ENCODE results near the gene GP2. TPM values are rescaled to one million over a fixed set of nuclear protein-coding genes. Genes with fewer than 3 reads are reported as not detected.
"Not testable (repeated sequence)": the region's sequence is repeated elsewhere in the genome, so short reads cannot be mapped to it uniquely, and the experiment has no call there.

GP2 gene
- total RNA-seq, 1 experiment from 2014 or later: not detected

GRCh38 chr16:20320178-20320577 lies 7.1 kb downstream of the GP2 start:
- no peaks in the 10 kb centered on the region for H3K27me3 ChIP-seq (replicated peaks)
- DNase-seq (ENCODE audit: low read depth in 1 of 2, low spot score in 2 of 2): no peak
- H3K4me1 ChIP-seq (replicated peaks): no peaks in the 10 kb centered on the region
- H3K9me3 ChIP-seq (replicated peaks): no peaks in the 10 kb centered on the region
- no peak overlapping the region for H3K4me3 ChIP-seq
- H3K36me3 ChIP-seq: no peaks in the 10 kb centered on the region
- H3K27ac ChIP-seq: no peak overlapping the region

GRCh38 chr16:20319406-20319805 lies 7.9 kb downstream of the GP2 start:
- Histone ChIP-seq H3K27me3 (replicated peaks) (no peaks in the 10 kb centered on the region), H3K27ac (no peak overlapping the region), H3K4me1 (replicated peaks) (no peaks in the 10 kb centered on the region), H3K9me3 (replicated peaks) (no peaks in the 10 kb centered on the region), H3K36me3 (no peaks in the 10 kb centered on the region), H3K4me3 (no peak overlapping the region)
- DNase-seq (ENCODE audit: low read depth in 1 of 2, low spot score in 2 of 2): no peak

GRCh38 chr16:20318437-20318836 lies 8.9 kb downstream of the GP2 start:
- Histone ChIP-seq H3K9me3 (replicated peaks) (no peaks in the 10 kb centered on the region), H3K36me3 (no peaks in the 10 kb centered on the region), H3K27me3 (replicated peaks) (no peaks in the 10 kb centered on the region), H3K27ac (no peak overlapping the region), H3K4me3 (no peak overlapping the region), H3K4me1 (replicated peaks) (no peaks in the 10 kb centered on the region)
- DNase-seq (ENCODE audit: low read depth in 1 of 2, low spot score in 2 of 2): no peak

- no peaks in the 10 kb centered on the region for H3K27me3 ChIP-seq (replicated peaks)
- H3K9me3 ChIP-seq (replicated peaks): no peaks in the 10 kb centered on the region
- H3K36me3 ChIP-seq: no peaks in the 10 kb centered on the region
- no peak overlapping the region for H3K4me3 ChIP-seq
- H3K4me1 ChIP-seq (replicated peaks): no peaks in the 10 kb centered on the region
- no peak for DNase-seq (ENCODE audit: low read depth in 1 of 2, low spot score in 2 of 2)
- no peak overlapping the region for H3K27ac ChIP-seq
These were observed 9.3 kb downstream of the GP2 start for GRCh38 chr16:20318006-20318405.

GRCh38 chr16:20317117-20317516 lies 10.2 kb downstream of the GP2 start:
- Histone ChIP-seq H3K4me3 (no peak overlapping the region), H3K36me3 (no peaks in the 10 kb centered on the region), H3K27me3 (replicated peaks) (no peaks in the 10 kb centered on the region), H3K4me1 (replicated peaks) (no peaks in the 10 kb centered on the region), H3K27ac (no peak overlapping the region), H3K9me3 (replicated peaks) (no peaks in the 10 kb centered on the region)
- DNase-seq (ENCODE audit: low read depth in 1 of 2, low spot score in 2 of 2): no peak

- Histone ChIP-seq H3K27me3 (replicated peaks) (no peaks in the 10 kb centered on the region), H3K4me3 (no peak overlapping the region), H3K4me1 (replicated peaks) (no peaks in the 10 kb centered on the region), H3K27ac (no peak overlapping the region), H3K9me3 (replicated peaks) (no peaks in the 10 kb centered on the region), H3K36me3 (no peaks in the 10 kb centered on the region)
- no peak for DNase-seq (ENCODE audit: low read depth in 1 of 2, low spot score in 2 of 2)
These were observed 10.6 kb downstream of the GP2 start for GRCh38 chr16:20316715-20317114.

- Histone ChIP-seq H3K4me1 (replicated peaks) (no peaks in the 10 kb centered on the region), H3K9me3 (replicated peaks) (no peaks in the 10 kb centered on the region), H3K27ac (no peak overlapping the region), H3K27me3 (replicated peaks) (no peaks in the 10 kb centered on the region), H3K4me3 (no peak overlapping the region), H3K36me3 (no peaks in the 10 kb centered on the region)
- DNase-seq (ENCODE audit: low read depth in 1 of 2, low spot score in 2 of 2): no peak
These were observed 11.5 kb downstream of the GP2 start for GRCh38 chr16:20315764-20316163.

GRCh38 chr16:20314575-20314974 lies 12.7 kb downstream of the GP2 start:
- no peak for DNase-seq (ENCODE audit: low read depth in 1 of 2, low spot score in 2 of 2)
- H3K36me3 ChIP-seq: no peaks in the 10 kb centered on the region
- H3K27ac ChIP-seq: no peak overlapping the region
- H3K4me3 ChIP-seq: no peak overlapping the region
- no peaks in the 10 kb centered on the region for H3K27me3 ChIP-seq (replicated peaks)
- no peaks in the 10 kb centered on the region for H3K9me3 ChIP-seq (replicated peaks)
- H3K4me1 ChIP-seq (replicated peaks): no peaks in the 10 kb centered on the region

- Histone ChIP-seq H3K4me1 (replicated peaks) (no peaks in the 10 kb centered on the region), H3K4me3 (no peak overlapping the region), H3K9me3 (replicated peaks) (no peaks in the 10 kb centered on the region), H3K27me3 (replicated peaks) (no peaks in the 10 kb centered on the region), H3K36me3 (no peaks in the 10 kb centered on the region), H3K27ac (no peak overlapping the region)
- no peak for DNase-seq (ENCODE audit: low read depth in 1 of 2, low spot score in 2 of 2)
These were observed 13.6 kb downstream of the GP2 start for GRCh38 chr16:20313741-20314140.

- H3K27ac ChIP-seq; H3K4me3 ChIP-seq; H3K4me1 ChIP-seq (replicated peaks); H3K9me3 ChIP-seq (replicated peaks); H3K27me3 ChIP-seq (replicated peaks); DNase-seq (ENCODE audit: low read depth in 1 of 2, low spot score in 2 of 2); H3K36me3 ChIP-seq: not testable (repeated sequence)
These were observed 14.7 kb downstream of the GP2 start for GRCh38 chr16:20312536-20313095.

- H3K4me3 ChIP-seq: no peak overlapping the region
- no peaks in the 10 kb centered on the region for H3K36me3 ChIP-seq
- H3K27me3 ChIP-seq (replicated peaks): no peaks in the 10 kb centered on the region
- no peak overlapping the region for H3K27ac ChIP-seq
- no peaks in the 10 kb centered on the region for H3K9me3 ChIP-seq (replicated peaks)
- no peaks in the 10 kb centered on the region for H3K4me1 ChIP-seq (replicated peaks)
- no peak for DNase-seq (ENCODE audit: low read depth in 1 of 2, low spot score in 2 of 2)
These were observed 15.8 kb downstream of the GP2 start for GRCh38 chr16:20311548-20311947.

GRCh38 chr16:20310421-20311395 lies 16.6 kb downstream of the GP2 start:
- Histone ChIP-seq H3K27ac (no peak overlapping the region), H3K4me1 (replicated peaks) (no peaks in the 10 kb centered on the region), H3K36me3 (no peaks in the 10 kb centered on the region), H3K27me3 (replicated peaks) (no peaks in the 10 kb centered on the region), H3K9me3 (replicated peaks) (no peaks in the 10 kb centered on the region), H3K4me3 (no peak overlapping the region)
- no peak for DNase-seq (ENCODE audit: low read depth in 1 of 2, low spot score in 2 of 2)

GRCh38 chr16:20309786-20310185 lies 17.5 kb downstream of the GP2 start:
- Histone ChIP-seq H3K4me1 (replicated peaks) (no peaks in the 10 kb centered on the region), H3K36me3 (no peaks in the 10 kb centered on the region), H3K27ac (no peak overlapping the region), H3K9me3 (replicated peaks) (no peaks in the 10 kb centered on the region), H3K4me3 (no peak overlapping the region), H3K27me3 (replicated peaks) (no peaks in the 10 kb centered on the region)
- DNase-seq (ENCODE audit: low read depth in 1 of 2, low spot score in 2 of 2): no peak

GRCh38 chr16:20308801-20309590 lies 18.3 kb downstream of the GP2 start:
- DNase-seq (ENCODE audit: low read depth in 1 of 2, low spot score in 2 of 2): no peak
- no peaks in the 10 kb centered on the region for H3K36me3 ChIP-seq
- H3K9me3 ChIP-seq (replicated peaks): no peaks in the 10 kb centered on the region
- H3K4me3 ChIP-seq: no peak overlapping the region
- H3K4me1 ChIP-seq (replicated peaks): no peaks in the 10 kb centered on the region
- H3K27ac ChIP-seq: no peak overlapping the region
- no peaks in the 10 kb centered on the region for H3K27me3 ChIP-seq (replicated peaks)
